ENCODE data around the gene WDR76.
A peak's percentile ranks its signal among the peaks of the same experiment; 100 is the strongest.

The WDR76 gene

DNA sequence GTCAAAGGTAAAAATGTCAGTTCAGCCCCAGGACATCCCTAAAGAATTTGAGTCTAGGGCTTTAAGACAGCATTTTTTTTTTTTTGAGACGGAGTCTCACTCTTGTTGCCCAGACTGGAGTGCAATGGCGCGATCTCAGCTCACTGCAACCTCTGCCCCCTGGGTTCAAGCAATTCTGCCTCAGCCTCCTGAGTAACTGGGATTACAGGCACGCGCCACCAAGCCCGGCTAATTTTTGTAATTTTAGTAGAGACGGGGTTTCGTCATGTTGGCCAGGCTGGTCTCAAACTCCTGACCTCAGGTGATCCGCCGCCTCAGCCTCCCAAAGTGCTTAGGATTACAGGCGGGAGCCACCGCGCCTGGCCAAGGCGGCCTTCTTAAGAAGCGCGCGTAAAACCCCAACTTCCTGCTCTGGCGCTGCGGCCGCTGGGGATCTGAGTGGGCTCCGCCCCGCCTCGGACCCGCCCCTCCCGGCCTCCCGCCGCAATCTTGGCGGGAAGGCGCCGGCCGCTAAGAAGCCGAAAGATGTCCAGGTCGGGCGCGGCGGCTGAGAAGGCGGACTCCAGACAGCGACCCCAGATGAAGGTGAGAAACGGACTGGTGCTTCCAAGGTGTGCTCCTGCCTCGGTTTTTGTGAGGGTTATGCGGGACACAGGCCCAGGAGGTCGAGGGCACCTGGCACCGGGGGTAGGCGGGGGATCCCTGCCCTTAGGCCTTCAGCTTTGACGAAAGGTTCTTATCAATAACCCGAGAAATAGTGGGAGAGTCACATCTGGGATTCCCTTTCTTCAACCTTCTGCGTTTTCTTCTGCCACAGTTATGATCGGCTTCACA lies at the start of gene WDR76:
Gene WDR76, plus strand, starts transcription at position 495 of the 834 bp plus-strand sequence. Its CDS starts 31 bp downstream, at position 526.
- DNase-seq (ENCODE audit: low read depth): peak; percentile 84
- TF ChIP-seq, protein P1, sequence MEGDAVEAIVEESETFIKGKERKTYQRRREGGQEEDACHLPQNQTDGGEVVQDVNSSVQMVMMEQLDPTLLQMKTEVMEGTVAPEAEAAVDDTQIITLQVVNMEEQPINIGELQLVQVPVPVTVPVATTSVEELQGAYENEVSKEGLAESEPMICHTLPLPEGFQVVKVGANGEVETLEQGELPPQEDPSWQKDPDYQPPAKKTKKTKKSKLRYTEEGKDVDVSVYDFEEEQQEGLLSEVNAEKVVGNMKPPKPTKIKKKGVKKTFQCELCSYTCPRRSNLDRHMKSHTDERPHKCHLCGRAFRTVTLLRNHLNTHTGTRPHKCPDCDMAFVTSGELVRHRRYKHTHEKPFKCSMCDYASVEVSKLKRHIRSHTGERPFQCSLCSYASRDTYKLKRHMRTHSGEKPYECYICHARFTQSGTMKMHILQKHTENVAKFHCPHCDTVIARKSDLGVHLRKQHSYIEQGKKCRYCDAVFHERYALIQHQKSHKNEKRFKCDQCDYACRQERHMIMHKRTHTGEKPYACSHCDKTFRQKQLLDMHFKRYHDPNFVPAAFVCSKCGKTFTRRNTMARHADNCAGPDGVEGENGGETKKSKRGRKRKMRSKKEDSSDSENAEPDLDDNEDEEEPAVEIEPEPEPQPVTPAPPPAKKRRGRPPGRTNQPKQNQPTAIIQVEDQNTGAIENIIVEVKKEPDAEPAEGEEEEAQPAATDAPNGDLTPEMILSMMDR (conservative IDR thresholded peaks at IDR 0.05; ENCODE audit: control insufficient read depth, insufficient read depth, low read depth, low read length): no peak
- peak within 1 kb of the TSS; percentile 78 for H3K4me3 ChIP-seq (ENCODE audit: control insufficient read depth, low read depth, low read length)

DNA sequence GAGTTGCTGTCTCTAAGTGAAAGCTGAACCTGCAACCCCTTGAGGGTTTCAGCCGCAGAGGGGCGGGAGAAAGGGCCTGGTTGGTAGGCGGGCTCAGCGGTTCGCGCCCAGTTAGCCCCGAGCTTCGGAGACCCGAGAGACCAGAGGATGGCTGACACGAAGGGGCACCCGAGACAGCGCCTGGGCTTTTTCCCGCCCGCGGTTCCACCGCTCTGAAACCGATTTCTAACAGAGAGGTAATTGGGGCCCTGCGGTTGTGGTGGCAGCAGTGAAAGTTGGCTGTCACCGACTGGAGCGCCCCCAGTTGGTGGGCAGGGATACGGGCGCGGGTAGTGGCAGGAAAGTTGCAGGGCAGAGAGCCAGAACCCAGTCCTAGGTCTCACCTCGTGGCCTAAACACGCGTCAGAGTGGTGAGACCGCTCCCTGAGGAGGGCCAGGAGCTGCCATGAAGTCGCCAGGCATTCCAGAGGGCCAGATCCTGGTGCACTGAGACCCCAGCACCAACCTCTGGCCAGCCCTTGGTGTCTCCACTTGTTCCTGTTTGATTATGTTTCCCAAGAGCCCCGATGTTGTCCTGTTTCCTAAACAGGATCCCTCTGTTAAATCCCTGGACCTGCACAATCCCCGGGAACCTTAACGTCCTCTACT lies 49.4 kb upstream of the WDR76 start:
- TF ChIP-seq, protein P1 (conservative IDR thresholded peaks at IDR 0.05; ENCODE audit: control insufficient read depth, insufficient read depth, low read depth, low read length): peak; percentile 64
- peak; percentile 76 for DNase-seq (ENCODE audit: low read depth)
- H3K4me3 ChIP-seq (ENCODE audit: control insufficient read depth, low read depth, low read length): peak overlapping the region; percentile 74

DNA sequence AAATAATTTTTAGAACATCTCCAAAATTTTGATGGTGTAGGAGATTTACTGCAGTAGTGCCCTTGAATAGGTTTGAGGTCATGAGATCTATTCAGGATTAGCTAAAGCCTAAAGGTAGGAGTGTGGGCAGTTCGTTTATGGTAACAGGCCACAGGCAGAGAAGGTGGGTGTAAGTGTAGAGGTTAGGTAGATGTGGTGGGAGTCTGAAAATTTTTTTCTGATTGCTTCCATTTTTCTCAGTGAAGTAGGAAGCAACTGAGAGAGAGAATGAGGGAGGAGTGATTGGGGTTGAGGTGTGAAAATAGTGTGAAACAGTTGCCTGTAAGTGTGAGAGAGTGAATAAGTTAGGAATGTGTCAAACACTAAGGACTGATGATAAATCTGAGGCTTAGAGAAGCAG lies 47.8 kb upstream of the WDR76 start:
- TF ChIP-seq, protein P1 (conservative IDR thresholded peaks at IDR 0.05; ENCODE audit: control insufficient read depth, insufficient read depth, low read depth, low read length): no peak
- H3K4me3 ChIP-seq (ENCODE audit: control insufficient read depth, low read depth, low read length): no peak overlapping the region
- DNase-seq (ENCODE audit: low read depth): no peak

DNA sequence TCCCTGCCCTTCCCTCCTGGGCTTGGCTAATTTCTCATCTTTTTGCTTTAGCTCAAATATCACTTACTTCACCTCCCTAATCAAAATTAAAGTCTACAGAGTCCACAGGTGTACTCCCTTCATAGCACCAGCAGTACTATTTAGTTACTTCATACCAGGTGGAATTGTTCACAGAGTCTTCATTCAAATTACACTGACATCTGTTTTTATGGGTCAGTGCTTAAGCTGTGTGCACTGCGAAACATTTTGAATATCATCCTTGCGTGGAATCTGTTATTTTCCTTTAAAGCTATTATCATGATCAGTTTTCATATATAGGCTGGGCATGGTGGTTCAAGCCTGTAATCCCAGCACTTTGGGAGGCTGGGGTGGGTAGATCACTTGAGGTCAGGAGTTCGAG lies 37.4 kb upstream of the WDR76 start:
- TF ChIP-seq, protein P1 (conservative IDR thresholded peaks at IDR 0.05; ENCODE audit: control insufficient read depth, insufficient read depth, low read depth, low read length): no peak
- DNase-seq (ENCODE audit: low read depth): no peak
- H3K4me3 ChIP-seq (ENCODE audit: control insufficient read depth, low read depth, low read length): no peak overlapping the region

DNA sequence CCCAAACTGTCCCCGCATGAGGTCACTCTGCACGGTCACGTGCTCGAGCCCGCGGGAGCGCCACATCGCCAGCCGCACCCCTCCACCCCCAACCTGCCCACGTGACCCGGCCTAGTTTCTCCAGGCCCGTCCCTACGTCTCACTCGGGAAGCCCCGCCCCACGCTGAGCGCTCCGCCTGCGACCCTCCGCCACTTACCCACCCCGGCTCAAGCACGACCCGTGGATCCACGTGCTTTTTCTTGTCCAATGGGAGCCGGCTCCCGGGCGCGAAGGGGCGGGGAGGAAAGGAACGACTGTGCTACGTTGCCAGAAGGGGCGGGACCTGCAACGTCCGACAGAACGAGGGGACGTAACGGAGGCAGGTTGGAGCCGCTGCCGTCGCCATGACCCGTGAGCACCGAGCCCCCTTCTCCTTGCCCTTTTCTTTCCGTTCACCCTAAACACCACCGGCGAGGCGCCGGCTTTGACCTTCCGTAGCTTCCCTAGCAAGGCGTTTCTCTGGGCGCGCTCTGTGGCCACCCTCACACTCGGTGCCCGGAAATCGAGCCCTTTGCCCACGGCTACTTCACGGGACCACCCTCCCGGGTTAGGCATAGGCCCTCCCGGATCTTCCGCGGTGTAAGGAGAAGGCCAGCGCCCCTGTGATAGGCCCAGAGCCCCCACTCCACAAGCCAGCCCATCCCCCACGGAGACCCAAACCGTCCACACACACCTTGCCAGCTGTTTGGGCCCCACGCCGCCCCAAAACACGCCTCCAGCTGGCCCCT lies 34.6 kb upstream of the WDR76 start, which contains the start of gene SERF2:
Gene SERF2, plus strand, starts transcription at position 328 of the 768 bp plus-strand sequence. Its CDS starts 57 bp downstream, at position 385.
- DNase-seq (ENCODE audit: low read depth): peak; percentile 99
- peak within 1 kb of the TSS; percentile 99 for H3K4me3 ChIP-seq (ENCODE audit: control insufficient read depth, low read depth, low read length)
- TF ChIP-seq, protein P1 (conservative IDR thresholded peaks at IDR 0.05; ENCODE audit: control insufficient read depth, insufficient read depth, low read depth, low read length): no peak

DNA sequence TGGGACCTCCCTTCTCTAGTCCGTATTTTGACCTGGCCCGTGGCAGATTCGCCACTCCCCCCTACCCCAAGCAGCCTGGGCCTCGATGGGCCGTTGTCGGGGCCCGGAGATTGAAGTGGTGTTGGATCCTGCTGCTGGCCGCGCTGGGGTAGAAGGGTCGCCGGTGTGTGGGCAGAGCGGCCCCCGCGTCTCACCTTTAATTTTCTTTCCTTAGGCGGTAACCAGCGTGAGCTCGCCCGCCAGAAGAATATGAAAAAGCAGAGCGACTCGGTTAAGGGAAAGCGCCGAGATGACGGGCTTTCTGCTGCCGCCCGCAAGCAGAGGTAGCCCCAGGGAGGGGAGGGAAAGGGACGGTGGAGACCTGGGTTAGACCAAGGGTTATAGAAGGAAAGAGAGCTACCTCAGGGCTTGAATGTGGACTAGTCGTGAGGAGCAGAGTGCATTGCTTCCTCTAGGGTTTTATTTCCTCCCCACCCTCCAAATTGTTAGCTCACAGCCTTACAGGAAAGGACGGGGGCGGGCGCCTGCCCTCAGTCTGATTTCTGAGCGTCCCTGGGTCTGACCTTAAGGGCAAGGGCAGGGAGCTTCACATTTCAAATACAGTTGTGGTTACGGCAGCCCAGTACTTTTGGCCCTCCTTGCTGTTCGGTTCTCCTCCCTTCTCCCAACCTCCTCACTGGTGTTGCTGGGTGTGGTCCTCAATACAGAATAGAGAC lies 33.9 kb upstream of the WDR76 start:
- peak overlapping the region; percentile 99 for H3K4me3 ChIP-seq (ENCODE audit: control insufficient read depth, low read depth, low read length)
- peak; percentile 46 for DNase-seq (ENCODE audit: low read depth)
- TF ChIP-seq, protein P1 (conservative IDR thresholded peaks at IDR 0.05; ENCODE audit: control insufficient read depth, insufficient read depth, low read depth, low read length): peak; percentile 28

All from fibroblast of mammary gland (primary cell).